Left cardiac atrium (tissue), 4 donors: ENCODE data around the gene CTDSPL. TPM values are rescaled to one million over a fixed set of nuclear protein-coding genes. Genes with fewer than 3 reads are reported as not detected.

Experiments used
- ATAC-seq, 2 donors: fragments of 200-7000 bp; cut with Tn5 transposase; one replicate each; pipeline ENCODE4 v1.9.1; 2020; ENCODE audit warnings: mild to moderate bottlenecking in 2 of 2, moderate library complexity in 2 of 2
- DNase-seq: peaks from one replicate; pipeline ENCODE4 v3.0.0-alpha.2; 2020
- intact Hi-C, 2 donors: fragments of 100-400 bp; cut with DNase I; formaldehyde crosslinking; loops; one replicate each; pipeline versions ENCODE4 v1.14.1 to v1.15.1; 2022 to 2023
- total RNA-seq, 2 donors: library from RNA; stranded (reverse); fragmentation: NEBNext Ultra II Directional; extraction: Animal tissue kit (Norgen Biotek cat#: 25700); gene quantifications; one replicate each; pipeline ENCODE4 v1.2.1, GENCODE V29; 2021
- donor health status: DM: no; HTN: yes; CAD: no.
- donor health status: DM: no; HTN: yes; CAD: no; lungs with severe emphysema.
- donor health status: DM: yes; HTN: yes; CAD: no.
- donor health status: Dilated cardiomyopathy.

Gene CTDSPL
- total RNA-seq, 2 donors from 2014 or later = 46.4 to 50.2 TPM

- no peak for ATAC-seq
- no peak for DNase-seq
- intact Hi-C loops = no loop called here
These were observed 12.3 kb upstream of the CTDSPL start for GRCh38 chr3:37849146-37849923.

- ATAC-seq = no peak
- DNase-seq = no peak
- intact Hi-C loops = loop anchor here in 1 of 2 donors (10.0 kb wide), 1 partner anchor 153 kb away; no protein-coding TSS in a partner anchor
These were observed 9.6 kb upstream of the CTDSPL start for GRCh38 chr3:37852097-37852496.

- DNase-seq (no peak), ATAC-seq (no peak)
- intact Hi-C loops = loop anchor here in 1 of 2 donors (10.0 kb wide), 1 partner anchor 152 kb away; no protein-coding TSS in a partner anchor
These were observed 8.9 kb upstream of the CTDSPL start for GRCh38 chr3:37852771-37853170.

- DNase-seq = no peak
- intact Hi-C loops = loop anchor here (2.0 to 10.0 kb wide), 2 partner anchors 113 to 151 kb away; no protein-coding TSS in a partner anchor
- no peak for ATAC-seq
These were observed 7.8 kb upstream of the CTDSPL start for GRCh38 chr3:37853691-37854413.

GRCh38 chr3:37855363-37855970 lies 6.2 kb upstream of the CTDSPL start:
- DNase-seq (peak; percentile 89), ATAC-seq (peak; percentile 53 to 56)
- intact Hi-C loops = loop anchor here (2.0 to 10.0 kb wide), 2 partner anchors 111 to 149 kb away; no protein-coding TSS in a partner anchor

GRCh38 chr3:37856381-37856780 lies 5.3 kb upstream of the CTDSPL start:
- DNase-seq (no peak), ATAC-seq (peak in 1 of 2 donors; percentile 11)
- intact Hi-C loops = loop anchor here in 1 of 2 donors (10.0 kb wide), 1 partner anchor 148 kb away; no protein-coding TSS in a partner anchor

- ATAC-seq (no peak), DNase-seq (no peak)
- intact Hi-C loops = loop anchor here in 1 of 2 donors (10.0 kb wide), 1 partner anchor 146 kb away; no protein-coding TSS in a partner anchor
These were observed 2.9 kb upstream of the CTDSPL start for GRCh38 chr3:37858742-37859141.

GRCh38 chr3:37859354-37859753 lies 2.3 kb upstream of the CTDSPL start:
- intact Hi-C loops = loop anchor here in 1 of 2 donors (10.0 kb wide), 1 partner anchor 145 kb away; no protein-coding TSS in a partner anchor
- DNase-seq (no peak), ATAC-seq (no peak)

GRCh38 chr3:37859908-37860199 lies 1.8 kb upstream of the CTDSPL start:
- intact Hi-C loops = loop anchor here in 1 of 2 donors (10.0 kb wide), 1 partner anchor 145 kb away; no protein-coding TSS in a partner anchor
- DNase-seq (no peak), ATAC-seq (no peak)

- DNase-seq (peak; percentile 55), ATAC-seq (peak; percentile 17 to 30)
- intact Hi-C loops = no loop called here
These were observed 681 bp downstream of the CTDSPL start for GRCh38 chr3:37862219-37862902.

GRCh38 chr3:37862903-37863815 lies 1.5 kb downstream of the CTDSPL start:
- intact Hi-C loops = no loop called here
- ATAC-seq = no peak
- no peak for DNase-seq

GRCh38 chr3:37863949-37864822 lies 2.5 kb downstream of the CTDSPL start:
- ATAC-seq = no peak
- intact Hi-C loops = no loop called here
- DNase-seq = no peak

- ATAC-seq (no peak), DNase-seq (no peak)
- intact Hi-C loops = no loop called here
These were observed 3.2 kb downstream of the CTDSPL start for GRCh38 chr3:37864904-37865303.

GRCh38 chr3:37867144-37867543 lies 5.5 kb downstream of the CTDSPL start:
- DNase-seq (no peak), ATAC-seq (no peak)
- intact Hi-C loops = no loop called here

GRCh38 chr3:37871858-37872257 lies 10.2 kb downstream of the CTDSPL start:
- DNase-seq (no peak), ATAC-seq (no peak)
- intact Hi-C loops = no loop called here

- ATAC-seq = no peak
- intact Hi-C loops = no loop called here
These were observed 10.9 kb downstream of the CTDSPL start for GRCh38 chr3:37872413-37873160.

GRCh38 chr3:37876279-37876678 lies 14.6 kb downstream of the CTDSPL start:
- DNase-seq (no peak), ATAC-seq (no peak)
- intact Hi-C loops = no loop called here

More at GRCh38 chr3:37872413-37873160, 10.9 kb downstream of the CTDSPL start:
- no peak for DNase-seq
